Stimulated activated naive CD8-positive, alpha-beta T cell treated with anti-CD3 and anti-CD28 coated beads, Interleukin-15, amount 100 ng/mL, for 72 hours (primary cell): ENCODE data around the gene HES4.

Source experiments
- ATAC-seq: fragments of 150-1000 bp; cut with Tn5 transposase; 2 replicates; pipeline ENCODE4 v1.10.0; 2021; ENCODE audit warnings: mild to moderate bottlenecking, moderate library complexity
- DNase-seq, 2 donors: peaks; one replicate each; pipeline ENCODE4 v3.0.0; 2021 to 2022
- H3K27ac Mint-ChIP-seq, 2 donors: one replicate each; pipeline ENCODE4 v1.8.0; 2022; ENCODE audit warnings: mild to moderate bottlenecking in 2 of 2, mixed read lengths in 2 of 2, moderate library complexity in 2 of 2
- H3K27me3 Mint-ChIP-seq: one replicate; pipeline ENCODE4 v1.8.0; 2022; ENCODE audit warnings: mixed read lengths
- H3K4me1 Mint-ChIP-seq: one replicate; pipeline ENCODE4 v1.8.0; 2022; ENCODE audit warnings: mild to moderate bottlenecking, mixed read lengths
- H3K4me3 Mint-ChIP-seq, 2 donors: one replicate each; pipeline ENCODE4 v1.8.0; 2022; ENCODE audit warnings: mild to moderate bottlenecking in 2 of 2, mixed read lengths in 2 of 2, moderate library complexity in 1 of 2
- H3K9me3 Mint-ChIP-seq, 2 donors: one replicate each; pipeline ENCODE4 v1.8.0; 2022; ENCODE audit warnings: mixed read lengths in 2 of 2

The HES4 gene, protein sequence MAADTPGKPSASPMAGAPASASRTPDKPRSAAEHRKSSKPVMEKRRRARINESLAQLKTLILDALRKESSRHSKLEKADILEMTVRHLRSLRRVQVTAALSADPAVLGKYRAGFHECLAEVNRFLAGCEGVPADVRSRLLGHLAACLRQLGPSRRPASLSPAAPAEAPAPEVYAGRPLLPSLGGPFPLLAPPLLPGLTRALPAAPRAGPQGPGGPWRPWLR

DNA sequence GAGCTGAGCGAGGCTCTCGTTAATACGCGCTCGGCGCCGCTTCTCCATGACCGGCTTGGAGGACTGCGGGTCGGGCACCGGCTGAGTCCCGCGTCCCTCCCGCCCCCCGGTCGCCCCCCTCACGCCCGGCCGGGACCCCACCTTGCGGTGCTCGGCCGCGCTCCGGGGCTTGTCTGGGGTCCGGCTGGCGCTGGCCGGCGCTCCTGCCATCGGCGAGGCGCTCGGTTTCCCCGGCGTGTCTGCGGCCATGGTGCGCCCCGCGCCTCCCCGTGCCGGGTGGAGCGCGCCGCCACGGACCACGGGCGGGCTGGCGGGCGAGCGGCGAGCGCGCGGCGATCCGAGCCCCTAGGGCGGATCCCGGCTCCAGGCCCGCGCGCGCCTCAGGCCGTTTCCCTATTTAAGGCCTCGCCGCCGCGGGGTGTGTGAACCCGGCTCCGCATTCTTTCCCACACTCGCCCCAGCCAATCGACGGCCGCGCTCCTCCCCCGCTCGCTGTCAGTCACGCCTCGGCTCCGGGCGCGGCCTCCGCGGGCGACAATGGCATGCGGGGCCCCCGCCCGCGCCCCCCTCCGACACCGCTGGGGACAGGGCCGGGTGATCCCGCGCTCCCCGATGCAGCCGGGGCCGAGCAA lies at the start of gene HES4:
TSS of gene HES4 (minus strand) at position 373 of the 632 bp plus-strand sequence. CDS start at position 249, 124 bp downstream.
- peaks cover 83% of the 10 kb centered on the region for H3K27me3 Mint-ChIP-seq
- ATAC-seq (peak; percentile 61), DNase-seq (peak; percentile 56 to 67)
- H3K27ac Mint-ChIP-seq: peak within 1 kb of the TSS in 1 of 2 donors; percentile 80
- no peaks in the 10 kb centered on the region for H3K9me3 Mint-ChIP-seq
- H3K4me1 Mint-ChIP-seq: peaks cover 48% of the 10 kb centered on the region
- peak within 1 kb of the TSS; percentile 79 to 80 for H3K4me3 Mint-ChIP-seq

DNA sequence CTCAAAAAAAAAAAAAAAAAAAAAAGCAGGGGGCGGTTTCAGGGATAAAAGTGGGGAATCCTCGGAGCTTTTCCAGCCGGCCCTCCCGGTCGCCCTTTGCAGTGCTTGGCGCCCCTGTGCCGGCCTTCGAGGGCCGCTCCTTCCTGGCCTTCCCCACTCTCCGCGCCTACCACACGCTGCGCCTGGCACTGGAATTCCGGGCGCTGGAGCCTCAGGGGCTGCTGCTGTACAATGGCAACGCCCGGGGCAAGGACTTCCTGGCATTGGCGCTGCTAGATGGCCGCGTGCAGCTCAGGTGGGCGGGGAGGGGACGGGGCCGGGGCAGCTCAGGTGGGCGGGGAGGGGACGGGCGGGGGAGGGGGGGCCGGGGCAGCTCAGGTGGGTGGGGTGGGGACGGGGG lies 48.9 kb upstream of the HES4 start:
- ATAC-seq (no peak), DNase-seq (no peak)
- H3K4me1 Mint-ChIP-seq: no peaks in the 10 kb centered on the region
- H3K27me3 Mint-ChIP-seq: no peaks in the 10 kb centered on the region
- H3K9me3 Mint-ChIP-seq: peaks cover 0 to 5% of the 10 kb centered on the region in 2 donors
- no peak overlapping the region for H3K27ac Mint-ChIP-seq
- no peak overlapping the region for H3K4me3 Mint-ChIP-seq

DNA sequence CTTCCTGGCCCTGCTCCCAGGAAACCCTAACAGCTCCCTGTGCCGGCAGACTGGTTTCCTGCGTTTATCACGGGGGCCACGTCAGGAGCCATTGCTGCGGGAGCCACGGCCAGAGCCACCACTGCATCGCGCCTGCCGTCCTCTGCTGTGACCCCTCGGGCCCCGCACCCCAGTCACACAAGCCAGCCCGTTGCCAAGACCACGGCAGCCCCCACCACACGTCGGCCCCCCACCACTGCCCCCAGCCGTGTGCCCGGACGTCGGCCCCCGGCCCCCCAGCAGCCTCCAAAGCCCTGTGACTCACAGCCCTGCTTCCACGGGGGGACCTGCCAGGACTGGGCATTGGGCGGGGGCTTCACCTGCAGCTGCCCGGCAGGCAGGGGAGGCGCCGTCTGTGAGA lies 48.1 kb upstream of the HES4 start:
- Mint-ChIP-seq H3K4me1 (no peaks in the 10 kb centered on the region), H3K27me3 (no peaks in the 10 kb centered on the region), H3K27ac (no peak overlapping the region), H3K4me3 (no peak overlapping the region), H3K9me3 (peaks cover 0 to 9% of the 10 kb centered on the region in 2 donors)
- DNase-seq (no peak), ATAC-seq (no peak)

DNA sequence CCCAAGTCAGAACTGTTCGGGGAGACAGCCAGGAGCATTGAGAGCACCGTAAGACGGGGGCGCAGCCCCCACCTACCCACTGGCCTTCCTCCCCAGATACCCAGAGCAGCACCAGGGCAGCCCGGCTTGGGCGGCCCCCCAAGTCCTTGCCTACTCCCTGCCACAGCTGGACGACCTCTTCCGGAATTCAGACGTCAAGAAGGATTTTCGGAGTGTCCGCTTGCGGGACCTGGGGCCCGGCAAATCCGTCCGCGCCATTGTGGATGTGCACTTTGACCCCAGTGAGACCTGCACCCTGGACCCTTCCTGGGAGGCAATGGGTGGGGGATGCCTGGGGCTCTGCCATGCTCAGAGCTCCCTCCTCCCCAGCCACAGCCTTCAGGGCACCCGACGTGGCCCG lies 47.5 kb upstream of the HES4 start:
- Mint-ChIP-seq H3K9me3 (peaks cover 0 to 10% of the 10 kb centered on the region in 2 donors), H3K4me1 (no peaks in the 10 kb centered on the region), H3K27me3 (no peaks in the 10 kb centered on the region), H3K4me3 (no peak overlapping the region), H3K27ac (no peak overlapping the region)
- DNase-seq (no peak), ATAC-seq (no peak)

DNA sequence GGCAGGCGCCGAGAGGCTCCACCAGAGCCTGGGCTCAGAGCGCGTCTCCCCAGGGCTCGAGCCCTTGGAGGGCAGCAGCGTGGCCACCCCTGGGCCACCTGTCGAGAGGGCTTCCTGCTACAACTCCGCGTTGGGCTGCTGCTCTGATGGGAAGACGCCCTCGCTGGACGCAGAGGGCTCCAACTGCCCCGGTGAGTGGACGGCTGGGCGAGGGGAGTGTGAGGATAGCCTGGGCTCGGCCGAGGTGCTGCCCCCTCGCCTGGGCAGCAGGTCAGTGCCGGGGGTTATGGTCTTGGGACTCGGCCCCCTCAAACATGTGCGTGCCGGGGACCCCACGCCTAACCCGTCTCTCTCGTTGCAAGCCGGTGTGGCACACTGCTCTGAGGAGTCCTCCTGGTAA lies 46.9 kb upstream of the HES4 start:
- H3K4me3 Mint-ChIP-seq: no peak overlapping the region
- ATAC-seq: no peak

DNA sequence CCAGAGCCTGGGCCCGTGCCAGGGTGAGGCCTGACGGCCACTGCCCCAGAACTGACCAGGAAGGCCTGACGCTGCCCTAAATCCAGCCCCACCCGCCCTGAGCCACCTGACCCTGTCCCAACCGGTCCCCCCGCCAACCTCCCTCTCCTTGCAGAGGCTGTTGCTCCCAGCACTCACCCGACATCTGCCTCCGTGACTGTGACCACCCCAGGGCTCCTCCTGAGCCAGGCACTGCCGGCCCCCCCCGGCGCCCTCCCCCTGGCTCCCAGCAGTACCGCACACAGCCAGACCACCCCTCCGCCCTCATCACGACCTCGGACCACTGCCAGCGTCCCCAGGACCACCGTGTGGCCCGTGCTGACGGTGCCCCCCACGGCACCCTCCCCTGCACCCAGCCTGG lies 46.3 kb upstream of the HES4 start:
- H3K27ac Mint-ChIP-seq: no peak overlapping the region

More for the DNA sequence above, 46.9 kb upstream of the HES4 start:
- Mint-ChIP-seq H3K4me1 (no peaks in the 10 kb centered on the region), H3K27ac (no peak overlapping the region), H3K27me3 (no peaks in the 10 kb centered on the region), H3K9me3 (peaks cover 0 to 6% of the 10 kb centered on the region in 2 donors)
- no peak for DNase-seq

DNA sequence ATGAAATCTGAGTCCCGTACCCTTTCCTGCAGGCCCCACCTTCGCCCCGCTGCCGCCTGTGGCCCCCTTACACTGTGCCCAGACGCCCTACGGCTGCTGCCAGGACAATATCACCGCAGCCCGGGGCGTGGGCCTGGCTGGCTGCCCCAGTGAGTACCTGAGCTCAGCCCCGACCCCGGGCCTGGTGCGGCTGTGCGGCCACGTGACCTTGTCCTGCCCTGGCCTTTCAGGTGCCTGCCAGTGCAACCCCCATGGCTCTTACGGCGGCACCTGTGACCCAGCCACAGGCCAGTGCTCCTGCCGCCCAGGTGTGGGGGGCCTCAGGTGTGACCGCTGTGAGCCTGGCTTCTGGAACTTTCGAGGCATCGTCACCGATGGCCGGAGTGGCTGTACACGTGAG lies 45.2 kb upstream of the HES4 start:
- DNase-seq: no peak

More for the DNA sequence above, 46.3 kb upstream of the HES4 start:
- H3K27me3 Mint-ChIP-seq: no peaks in the 10 kb centered on the region
- ATAC-seq (no peak), DNase-seq (no peak)
- H3K4me3 Mint-ChIP-seq: no peak overlapping the region
- peaks cover 0 to 6% of the 10 kb centered on the region in 2 donors for H3K9me3 Mint-ChIP-seq
- H3K4me1 Mint-ChIP-seq: no peaks in the 10 kb centered on the region

DNA sequence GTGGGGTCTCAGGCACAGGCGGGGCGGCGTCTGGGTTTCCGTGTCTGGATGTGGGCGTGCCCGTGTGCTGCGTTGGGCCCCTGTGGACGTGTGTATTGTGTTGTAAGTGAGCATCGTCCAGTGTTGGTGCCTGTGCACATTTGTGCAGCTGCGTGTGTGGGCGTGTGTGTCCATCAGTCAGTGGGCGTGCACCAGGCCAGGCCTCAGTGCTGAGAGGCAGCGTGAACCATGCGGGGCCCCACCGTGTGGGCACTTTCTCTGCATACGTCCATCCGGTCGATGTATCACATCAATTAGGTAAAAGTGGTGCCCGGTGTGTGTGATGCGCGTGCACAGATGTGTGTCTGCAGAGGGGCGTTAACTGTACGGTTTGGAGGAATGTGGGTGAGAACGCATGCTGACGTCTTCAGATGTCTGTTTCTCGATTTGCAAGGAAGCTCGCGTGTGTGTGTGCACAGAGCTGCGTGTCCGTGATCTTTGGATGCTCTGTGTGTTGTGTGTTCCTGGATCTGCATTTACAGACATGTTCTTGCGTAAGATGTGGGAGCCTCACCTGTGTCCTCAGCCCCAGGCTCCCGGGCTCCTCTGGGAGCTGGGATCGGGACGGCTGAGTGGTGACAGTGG lies 44.7 kb upstream of the HES4 start:
- DNase-seq: no peak
- Mint-ChIP-seq H3K27ac (no peak overlapping the region), H3K9me3 (peaks cover 0 to 6% of the 10 kb centered on the region in 2 donors), H3K4me1 (peaks cover 8% of the 10 kb centered on the region), H3K27me3 (peaks cover 5% of the 10 kb centered on the region), H3K4me3 (no peak overlapping the region)
- no peak for ATAC-seq

More for the DNA sequence above, 45.2 kb upstream of the HES4 start:
- Mint-ChIP-seq H3K4me3 (no peak overlapping the region), H3K9me3 (peaks cover 0 to 6% of the 10 kb centered on the region in 2 donors), H3K27me3 (no peaks in the 10 kb centered on the region), H3K4me1 (peaks cover 2% of the 10 kb centered on the region), H3K27ac (no peak overlapping the region)
- ATAC-seq: no peak

DNA sequence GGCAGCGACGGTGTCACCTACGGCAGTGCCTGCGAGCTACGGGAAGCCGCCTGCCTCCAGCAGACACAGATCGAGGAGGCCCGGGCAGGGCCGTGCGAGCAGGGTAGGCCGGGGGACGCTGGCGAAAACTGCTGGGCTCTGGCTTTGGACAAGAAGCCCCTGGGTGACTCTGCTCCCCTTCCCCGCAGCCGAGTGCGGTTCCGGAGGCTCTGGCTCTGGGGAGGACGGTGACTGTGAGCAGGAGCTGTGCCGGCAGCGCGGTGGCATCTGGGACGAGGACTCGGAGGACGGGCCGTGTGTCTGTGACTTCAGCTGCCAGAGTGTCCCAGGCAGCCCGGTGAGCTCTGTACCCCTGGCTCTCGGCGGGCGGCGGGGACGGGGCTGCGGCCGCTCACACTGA lies 44.0 kb upstream of the HES4 start:
- peaks cover 11% of the 10 kb centered on the region for H3K27me3 Mint-ChIP-seq
- no peak overlapping the region for H3K27ac Mint-ChIP-seq
- H3K9me3 Mint-ChIP-seq: peaks cover 0 to 6% of the 10 kb centered on the region in 2 donors
- no peak overlapping the region for H3K4me3 Mint-ChIP-seq
- no peak for ATAC-seq
- peaks cover 14% of the 10 kb centered on the region for H3K4me1 Mint-ChIP-seq
- DNase-seq: no peak

DNA sequence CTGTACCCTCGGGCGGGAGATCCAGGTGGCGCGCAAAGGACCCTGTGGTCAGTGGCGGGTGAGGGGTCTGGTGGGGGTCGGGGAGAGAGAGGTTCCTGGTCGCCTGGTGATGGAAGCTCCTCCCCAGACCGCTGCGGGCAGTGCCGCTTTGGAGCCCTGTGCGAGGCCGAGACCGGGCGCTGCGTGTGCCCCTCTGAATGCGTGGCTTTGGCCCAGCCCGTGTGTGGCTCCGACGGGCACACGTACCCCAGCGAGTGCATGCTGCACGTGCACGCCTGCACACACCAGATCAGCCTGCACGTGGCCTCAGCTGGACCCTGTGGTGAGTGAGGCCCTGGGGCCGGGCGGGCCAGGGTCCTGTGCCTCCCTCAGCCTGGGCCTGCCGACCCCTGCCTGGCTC lies 43.5 kb upstream of the HES4 start:
- Mint-ChIP-seq H3K27ac (peak overlapping the region in 1 of 2 donors; percentile 77), H3K4me1 (peaks cover 19% of the 10 kb centered on the region), H3K4me3 (no peak overlapping the region), H3K9me3 (peaks cover 0 to 6% of the 10 kb centered on the region in 2 donors), H3K27me3 (peaks cover 16% of the 10 kb centered on the region)
- no peak for DNase-seq
- ATAC-seq: no peak

DNA sequence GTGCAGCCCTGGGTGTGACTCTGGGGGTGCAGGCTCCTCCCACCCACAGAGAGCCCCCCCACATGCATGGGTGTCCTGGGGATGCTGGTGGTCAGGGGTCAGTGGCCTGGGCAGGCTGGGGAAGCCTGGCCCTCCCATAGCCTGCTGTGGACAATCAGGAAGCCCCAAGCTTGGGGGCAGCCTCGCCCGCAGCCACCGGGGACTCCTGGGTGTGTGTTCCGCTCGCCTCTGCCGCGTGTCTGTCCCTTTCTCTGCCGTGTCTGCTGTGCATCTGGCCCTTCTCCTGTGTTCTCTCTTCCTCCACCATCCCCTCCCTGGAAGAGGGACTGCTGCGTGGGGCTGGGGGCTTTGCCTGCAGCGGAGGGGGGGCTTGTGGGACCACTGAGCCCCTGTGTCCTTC lies 42.9 kb upstream of the HES4 start:
- H3K27ac Mint-ChIP-seq: peak overlapping the region in 1 of 2 donors; percentile 55
- peaks cover 0 to 6% of the 10 kb centered on the region in 2 donors for H3K9me3 Mint-ChIP-seq
- DNase-seq (no peak), ATAC-seq (no peak)
- H3K27me3 Mint-ChIP-seq: peaks cover 22% of the 10 kb centered on the region
- H3K4me1 Mint-ChIP-seq: peaks cover 24% of the 10 kb centered on the region
- H3K4me3 Mint-ChIP-seq: no peak overlapping the region

DNA sequence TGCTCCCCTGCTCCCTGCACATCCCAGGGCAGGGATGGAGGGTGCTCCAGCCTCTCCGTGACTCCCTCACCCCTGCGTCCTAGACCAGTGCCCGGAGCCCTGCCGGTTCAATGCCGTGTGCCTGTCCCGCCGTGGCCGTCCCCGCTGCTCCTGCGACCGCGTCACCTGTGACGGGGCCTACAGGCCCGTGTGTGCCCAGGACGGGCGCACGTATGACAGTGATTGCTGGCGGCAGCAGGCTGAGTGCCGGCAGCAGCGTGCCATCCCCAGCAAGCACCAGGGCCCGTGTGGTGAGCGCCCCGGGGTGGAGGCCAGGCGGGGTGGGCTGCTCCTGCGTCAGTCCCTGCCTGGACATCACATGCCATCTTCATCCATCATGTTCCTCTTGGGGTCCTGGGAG lies 42.0 kb upstream of the HES4 start:
- ATAC-seq (no peak), DNase-seq (no peak)
- H3K27ac Mint-ChIP-seq: no peak overlapping the region
- peaks cover 0 to 6% of the 10 kb centered on the region in 2 donors for H3K9me3 Mint-ChIP-seq
- H3K4me3 Mint-ChIP-seq: peak overlapping the region in 1 of 2 donors; percentile 18
- H3K27me3 Mint-ChIP-seq: peaks cover 26% of the 10 kb centered on the region
- H3K4me1 Mint-ChIP-seq: peaks cover 34% of the 10 kb centered on the region

DNA sequence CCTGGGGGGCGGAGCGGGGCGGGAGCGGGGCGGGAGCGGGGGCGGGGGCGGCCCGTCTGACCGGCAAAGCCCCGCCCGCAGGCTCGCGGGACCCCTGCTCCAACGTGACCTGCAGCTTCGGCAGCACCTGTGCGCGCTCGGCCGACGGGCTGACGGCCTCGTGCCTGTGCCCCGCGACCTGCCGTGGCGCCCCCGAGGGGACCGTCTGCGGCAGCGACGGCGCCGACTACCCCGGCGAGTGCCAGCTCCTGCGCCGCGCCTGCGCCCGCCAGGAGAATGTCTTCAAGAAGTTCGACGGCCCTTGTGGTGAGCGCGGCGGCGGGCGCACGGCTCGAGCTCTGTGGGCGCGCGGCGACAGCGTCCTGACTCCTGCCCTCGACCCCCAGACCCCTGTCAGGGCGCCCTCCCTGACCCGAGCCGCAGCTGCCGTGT lies 41.2 kb upstream of the HES4 start:
- ATAC-seq (peak; percentile 13), DNase-seq (no peak)
- Mint-ChIP-seq H3K27me3 (peaks cover 26% of the 10 kb centered on the region), H3K4me1 (peaks cover 40% of the 10 kb centered on the region), H3K9me3 (peaks cover 0 to 6% of the 10 kb centered on the region in 2 donors), H3K4me3 (no peak overlapping the region), H3K27ac (no peak overlapping the region)

DNA sequence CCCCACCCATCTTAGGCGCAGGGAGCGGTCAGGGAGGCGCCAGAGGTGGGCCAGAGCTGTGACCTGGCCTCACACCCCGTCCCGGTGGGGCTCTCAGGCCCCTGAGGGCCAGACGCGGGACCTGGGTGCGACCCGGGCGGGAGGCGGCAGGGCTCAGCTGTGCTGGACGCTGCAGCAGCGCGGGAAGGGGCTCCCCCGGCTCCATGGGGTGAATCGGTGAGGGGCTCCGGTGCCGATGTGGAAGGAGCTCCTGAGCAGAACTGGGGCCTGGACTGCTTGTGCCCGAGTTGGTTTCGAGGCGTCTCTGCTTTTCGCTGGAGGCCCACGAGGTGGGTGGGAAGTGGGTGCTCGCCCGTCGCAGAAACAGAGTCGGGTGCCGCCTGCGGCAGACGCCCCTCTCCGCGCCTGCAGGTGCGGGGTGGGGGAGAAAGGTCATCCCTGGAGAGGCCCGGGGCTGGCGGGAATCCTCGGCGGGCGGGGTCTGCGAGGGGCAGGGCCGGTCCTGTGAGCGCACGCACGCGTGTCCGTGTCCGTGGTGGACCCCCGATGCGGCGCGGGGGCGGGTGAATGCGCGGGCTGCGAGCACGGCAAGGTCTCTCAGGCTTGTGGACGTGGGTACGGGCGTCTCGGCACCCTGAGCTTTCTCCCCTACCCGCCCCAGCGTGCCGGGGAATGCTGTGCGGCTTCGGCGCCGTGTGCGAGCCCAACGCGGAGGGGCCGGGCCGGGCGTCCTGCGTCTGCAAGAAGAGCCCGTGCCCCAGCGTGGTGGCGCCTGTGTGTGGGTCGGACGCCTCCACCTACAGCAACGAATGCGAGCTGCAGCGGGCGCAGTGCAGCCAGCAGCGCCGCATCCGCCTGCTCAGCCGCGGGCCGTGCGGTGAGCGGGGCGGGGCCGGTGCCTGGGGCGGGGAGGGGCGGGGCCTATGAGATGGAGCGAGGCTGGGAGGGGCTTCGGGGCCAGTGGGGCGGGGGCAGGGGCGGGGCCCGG lies 40.4 kb upstream of the HES4 start:
- Mint-ChIP-seq H3K4me1 (peaks cover 48% of the 10 kb centered on the region), H3K9me3 (peaks cover 0 to 6% of the 10 kb centered on the region in 2 donors), H3K27me3 (peaks cover 32% of the 10 kb centered on the region), H3K27ac (peak overlapping the region in 1 of 2 donors; percentile 97), H3K4me3 (peak overlapping the region; percentile 72 to 82)
- peak; percentile 83 to 88 for DNase-seq
- ATAC-seq: peak; percentile 88
